ENCODE data around the gene GXYLT2. TPM values are rescaled to one million over a fixed set of nuclear protein-coding genes. Genes with fewer than 3 reads are reported as not detected.
A peak's percentile ranks its signal among the peaks of the same experiment; 100 is the strongest.
"Not testable (repeated sequence)": the region's sequence is repeated elsewhere in the genome, so short reads cannot be mapped to it uniquely, and the experiment has no call there.

The GXYLT2 gene
- polyA plus RNA-seq, 4 donors: 11.8 to 15.2 (median 13.0) TPM

GRCh38 chr3:72928781-72929735 is 41.2 kb downstream of the GXYLT2 start:
- not testable (repeated sequence) for DNase-seq (ENCODE audit: low read depth in 4 of 4, low spot score in 3 of 4)

GRCh38 chr3:72930754-72931153 is 42.9 kb downstream of the GXYLT2 start:
- DNase-seq (ENCODE audit: low read depth in 4 of 4, low spot score in 3 of 4): no peak

DNA sequence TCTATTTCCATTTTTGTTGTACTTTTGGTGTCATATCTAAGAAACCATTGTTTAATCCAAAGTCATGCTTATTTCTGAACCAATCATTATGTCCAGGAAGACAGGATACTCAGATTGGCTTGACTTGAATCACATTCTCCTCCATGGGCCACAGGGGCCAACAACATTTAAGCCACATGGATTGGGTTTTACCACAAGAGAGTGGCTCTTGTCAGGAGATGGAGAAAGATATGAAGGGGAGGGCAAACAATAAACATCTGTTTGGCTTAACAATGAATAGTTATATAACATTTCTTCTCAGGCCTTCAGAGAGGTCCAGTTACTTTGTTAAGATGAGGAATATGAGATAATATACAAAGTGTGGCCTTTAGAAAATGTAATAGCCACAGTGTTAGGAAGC is 44.6 kb downstream of the GXYLT2 start:
- DNase-seq (ENCODE audit: low read depth in 4 of 4, low spot score in 3 of 4): no peak

DNA sequence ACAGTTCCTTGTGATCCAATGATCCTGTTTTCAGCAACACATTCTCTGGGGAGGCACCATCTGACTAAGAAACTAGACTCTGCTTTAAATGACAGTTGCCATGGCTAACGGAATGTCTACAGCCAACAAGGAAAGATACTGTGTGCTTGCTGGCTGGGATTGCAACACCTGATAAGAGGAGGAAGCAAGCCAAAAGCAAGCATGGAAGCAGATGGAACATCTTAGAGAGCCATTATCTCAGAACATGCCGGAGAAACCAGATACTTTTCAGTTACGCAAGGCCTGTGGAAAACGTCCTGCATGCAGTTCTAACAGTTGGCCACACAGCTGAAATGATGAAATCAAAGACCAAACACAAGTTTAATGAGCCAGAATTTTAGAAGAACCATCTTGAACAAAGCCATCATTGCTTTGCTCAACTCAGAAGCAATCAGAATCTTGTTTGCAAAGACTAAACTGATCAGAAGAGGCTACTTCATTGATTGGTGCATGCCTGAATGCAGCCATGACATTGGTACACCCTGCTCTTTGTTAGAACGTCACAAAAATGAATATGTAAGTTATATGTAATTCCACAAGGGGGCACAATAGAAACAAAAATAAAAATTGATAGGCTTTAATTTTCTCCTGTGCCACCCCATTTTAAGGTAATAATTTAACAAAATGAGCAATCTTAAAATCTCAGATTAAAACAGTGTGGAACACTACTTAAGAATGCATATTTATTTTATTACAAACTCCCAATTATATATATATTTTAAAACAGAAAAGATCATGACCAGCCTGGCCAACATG is 50.8 kb downstream of the GXYLT2 start:
- DNase-seq (ENCODE audit: low read depth in 4 of 4, low spot score in 3 of 4): peak; percentile 19 to 35 (median 22)

- DNase-seq (ENCODE audit: low read depth in 4 of 4, low spot score in 3 of 4): no peak
These were observed 53.4 kb downstream of the GXYLT2 start for GRCh38 chr3:72941245-72941644.

- DNase-seq (ENCODE audit: low read depth in 4 of 4, low spot score in 3 of 4): no peak
These were observed 54.6 kb downstream of the GXYLT2 start for GRCh38 chr3:72942427-72942826.

- DNase-seq (ENCODE audit: low read depth in 4 of 4, low spot score in 3 of 4): no peak
These were observed 56.9 kb downstream of the GXYLT2 start for GRCh38 chr3:72944696-72945095.

GRCh38 chr3:72947715-72948490 is 60.1 kb downstream of the GXYLT2 start:
- DNase-seq (ENCODE audit: low read depth in 4 of 4, low spot score in 3 of 4): no peak

GRCh38 chr3:72949016-72949415 is 61.2 kb downstream of the GXYLT2 start:
- DNase-seq (ENCODE audit: low read depth in 4 of 4, low spot score in 3 of 4): no peak

DNA sequence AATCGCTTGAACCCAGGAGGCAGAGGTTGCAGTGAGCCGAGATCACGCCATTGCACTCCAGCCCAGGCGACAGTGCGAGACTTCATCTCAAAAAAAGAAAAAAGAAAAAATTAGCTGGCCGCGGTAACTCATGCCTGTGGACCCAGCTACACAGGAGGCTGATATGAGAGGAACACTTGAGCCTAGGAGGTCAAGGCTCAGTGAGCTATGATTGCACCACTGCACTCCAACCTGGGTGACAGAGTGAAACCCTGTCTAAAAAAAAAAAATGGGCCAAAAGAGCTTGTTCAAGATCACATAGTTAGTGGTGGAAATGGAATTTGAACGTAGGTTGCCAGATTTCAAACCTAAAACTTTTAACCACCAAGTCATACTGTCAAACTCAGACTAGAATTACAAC is 62.5 kb downstream of the GXYLT2 start:
- no peak for DNase-seq (ENCODE audit: low read depth in 4 of 4, low spot score in 3 of 4)

- DNase-seq (ENCODE audit: low read depth in 4 of 4, low spot score in 3 of 4): no peak
These were observed 63.0 kb downstream of the GXYLT2 start for GRCh38 chr3:72950801-72951200.

GRCh38 chr3:72951259-72951722 is 63.4 kb downstream of the GXYLT2 start:
- no peak for DNase-seq (ENCODE audit: low read depth in 4 of 4, low spot score in 3 of 4)

DNA sequence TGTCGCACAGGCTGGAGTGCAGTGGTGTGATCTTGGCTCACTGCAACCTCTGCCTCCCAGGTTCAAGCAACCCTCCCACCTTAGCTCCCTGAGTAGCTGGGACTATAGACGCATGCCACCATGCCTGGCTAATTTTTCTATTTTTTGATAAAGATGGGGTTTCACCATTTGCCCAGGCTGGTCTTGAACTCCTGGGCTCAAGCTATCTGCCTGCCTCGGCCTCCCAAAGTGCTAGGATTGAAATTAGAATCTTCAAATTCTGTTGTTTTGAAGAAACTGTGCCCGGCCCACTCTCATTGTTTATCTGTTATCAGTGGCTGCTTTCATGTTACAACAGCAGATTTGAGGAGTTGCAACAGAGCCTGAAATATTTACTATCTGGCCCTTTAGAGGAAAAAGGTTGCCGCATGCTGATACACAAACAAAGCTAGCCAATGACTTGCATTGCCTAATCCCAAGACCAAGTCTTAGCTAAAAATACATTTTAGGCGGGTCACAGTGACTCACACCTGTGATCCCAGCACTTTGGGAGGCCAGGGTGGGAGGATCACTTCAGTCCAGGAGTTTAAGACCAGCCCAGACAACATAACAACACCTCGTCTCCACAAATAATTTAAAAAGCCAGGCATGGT is 65.6 kb downstream of the GXYLT2 start:
- no peak for DNase-seq (ENCODE audit: low read depth in 4 of 4, low spot score in 3 of 4)

GRCh38 chr3:72957297-72957696 is 69.5 kb downstream of the GXYLT2 start:
- no peak for DNase-seq (ENCODE audit: low read depth in 4 of 4, low spot score in 3 of 4)

- DNase-seq (ENCODE audit: low read depth in 4 of 4, low spot score in 3 of 4): no peak
These were observed 71.5 kb downstream of the GXYLT2 start for GRCh38 chr3:72959336-72959735.

- no peak for DNase-seq (ENCODE audit: low read depth in 4 of 4, low spot score in 3 of 4)
These were observed 73.1 kb downstream of the GXYLT2 start for GRCh38 chr3:72960812-72961518.

DNA sequence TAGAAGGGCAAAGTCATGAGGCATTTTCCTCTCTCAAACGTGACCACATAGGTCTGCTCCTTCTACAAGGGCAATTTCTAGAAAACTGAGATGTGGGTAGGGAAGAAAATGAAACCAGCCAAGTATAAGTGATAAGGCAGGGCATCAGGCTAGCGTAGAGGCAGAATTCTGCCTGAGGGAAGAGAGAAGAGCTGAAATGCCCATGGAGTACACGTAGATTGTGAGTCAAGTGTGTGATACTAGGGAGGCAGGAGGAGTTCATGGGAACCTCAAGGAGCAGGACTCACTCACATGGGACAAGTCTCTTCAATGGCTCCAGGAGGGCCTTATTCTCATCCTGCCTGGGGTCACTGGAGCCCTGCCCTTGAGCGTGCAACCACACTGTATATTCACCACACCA is 73.9 kb downstream of the GXYLT2 start:
- DNase-seq (ENCODE audit: low read depth in 4 of 4, low spot score in 3 of 4): no peak

DNA sequence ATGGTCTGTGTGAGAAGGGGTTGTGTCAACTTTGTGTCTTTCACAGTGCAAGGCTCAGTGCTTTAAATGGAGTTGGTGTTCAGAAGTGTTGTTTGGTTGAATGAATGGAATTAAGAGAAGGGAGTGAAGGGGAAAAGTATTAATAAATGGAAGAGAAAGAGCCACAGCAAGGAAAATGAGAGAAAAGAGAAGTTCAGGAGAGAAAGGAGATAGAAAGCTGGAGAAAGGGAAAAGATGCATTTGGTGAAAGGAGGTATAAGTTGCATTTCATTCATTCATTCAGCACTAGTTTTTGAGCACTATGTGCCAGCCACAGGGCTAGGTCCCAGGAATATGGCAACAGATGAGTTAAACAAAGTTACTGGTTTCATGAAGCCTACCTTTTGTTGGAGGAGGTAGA is 74.5 kb downstream of the GXYLT2 start:
- no peak for DNase-seq (ENCODE audit: low read depth in 4 of 4, low spot score in 3 of 4)

DNA sequence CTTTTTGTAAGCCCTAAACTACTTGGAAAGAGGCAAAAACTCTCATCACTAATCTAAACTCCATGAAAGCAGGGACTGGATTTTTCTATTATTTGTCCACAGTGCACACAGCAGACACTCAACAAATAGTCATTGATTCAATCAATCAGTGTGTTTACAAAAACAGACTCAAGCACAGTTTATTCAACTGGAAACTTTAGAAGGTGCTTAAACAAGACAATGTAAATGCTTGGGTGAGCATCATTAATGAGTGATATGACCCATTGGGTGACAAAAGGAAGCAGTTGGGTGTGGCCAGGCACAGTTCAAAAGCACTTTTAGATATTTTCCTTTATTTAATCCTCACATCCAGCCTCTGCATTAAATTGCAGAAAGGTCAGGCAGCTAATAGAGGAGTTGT is 76.8 kb downstream of the GXYLT2 start:
- no peak for DNase-seq (ENCODE audit: low read depth in 4 of 4, low spot score in 3 of 4)

DNA sequence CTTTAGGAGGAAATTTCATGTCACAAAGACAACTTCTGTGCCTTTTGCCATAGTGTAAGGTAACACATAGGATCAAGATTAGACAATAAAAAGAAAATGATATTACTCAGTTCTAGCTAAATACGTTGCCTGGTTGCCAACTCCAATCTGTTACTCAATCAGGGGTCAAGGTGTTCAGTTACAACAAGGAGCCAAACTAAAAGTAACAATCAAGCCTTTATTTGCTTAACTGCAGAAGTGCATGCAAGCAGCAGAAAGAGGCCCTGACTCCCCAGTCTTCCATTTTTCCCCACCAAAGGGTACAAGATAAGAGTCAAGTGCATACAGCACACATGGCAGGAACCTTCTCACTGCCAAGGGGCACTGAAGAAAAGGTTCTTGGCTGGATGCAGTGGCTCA is 80.4 kb downstream of the GXYLT2 start:
- DNase-seq (ENCODE audit: low read depth in 4 of 4, low spot score in 3 of 4): no peak

All from right renal pelvis (tissue), 4 donors.